H1 (cell line): ENCODE results near the gene TIMP3.

Experiments used
- CHD2 ChIP-seq: IDR thresholded peaks from 2 replicates; pipeline ENCODE4 v1.6.1; 2012; ENCODE audit warnings: low read length, improper control_type of control experiment
- CTCF ChIP-seq, 3 experiments: IDR thresholded peaks; 1 replicate in 2 of 3; 2 replicates in 1 of 3; pipeline versions ENCODE4 v1.5.1 to v1.6.1; 2011; ENCODE audit warnings: low read length in 3 of 3, mild to moderate bottlenecking in 3 of 3, inconsistent platforms in 2 of 3, low read depth in 1 of 3, moderate library complexity in 1 of 3; ENCODE audit not compliant: insufficient read depth in 1 of 3; ENCODE audit errors: control extremely low read depth in 1 of 3
- E2F6 ChIP-seq: IDR thresholded peaks from 2 replicates; pipeline ENCODE4 v1.6.1; 2012; ENCODE audit warnings: inconsistent platforms
- EZH2 ChIP-seq: fragments of 200-600 bp; sonication (generic); IDR thresholded peaks from 2 replicates; pipeline ENCODE4 v1.7.1; 2012; ENCODE audit warnings: low read depth, mild to moderate bottlenecking, moderate library complexity, low read length, inconsistent platforms; ENCODE audit not compliant: severe bottlenecking
- GABPA ChIP-seq: IDR thresholded peaks from 2 replicates; pipeline ENCODE4 v1.6.1; 2011; ENCODE audit warnings: mild to moderate bottlenecking, low read length, moderate library complexity, borderline replicate concordance; ENCODE audit not compliant: insufficient read depth
- GTF2F1 ChIP-seq: IDR thresholded peaks from 2 replicates; pipeline ENCODE4 v1.6.1; 2012; ENCODE audit warnings: low read depth, low read length, improper control_type of control experiment, borderline replicate concordance
- JUND ChIP-seq: IDR thresholded peaks from 2 replicates; pipeline ENCODE4 v1.6.1; 2011; ENCODE audit warnings: mild to moderate bottlenecking, improper control_type of control experiment, low read length
- POLR2AphosphoS5 ChIP-seq: IDR thresholded peaks from 2 replicates; pipeline ENCODE4 v1.6.1; 2011; ENCODE audit warnings: low read depth, low read length
- RAD21 ChIP-seq, 2 experiments: IDR thresholded peaks in 1 of 2; conservative IDR thresholded peaks in 1 of 2; 2 replicates each; pipeline ENCODE4 v1.6.1; 2011; ENCODE audit warnings: low read depth in 2 of 2, low read length in 2 of 2, improper control_type of control experiment in 1 of 2, inconsistent platforms in 1 of 2, mild to moderate bottlenecking in 1 of 2, moderate library complexity in 1 of 2
- SIX5 ChIP-seq: IDR thresholded peaks from 2 replicates; pipeline ENCODE4 v1.6.1; 2011; ENCODE audit warnings: mild to moderate bottlenecking, low read depth, low read length
- SP1 ChIP-seq: IDR thresholded peaks from 2 replicates; pipeline ENCODE4 v1.6.1; 2011; ENCODE audit warnings: low read depth, low read length
- USF2 ChIP-seq: IDR thresholded peaks from 2 replicates; pipeline ENCODE4 v1.6.1; 2011; ENCODE audit warnings: low read length, improper control_type of control experiment
- YY1 ChIP-seq: IDR thresholded peaks from 2 replicates; pipeline ENCODE4 v1.6.1; 2011; ENCODE audit warnings: low read depth, mild to moderate bottlenecking, low read length
- TF ChIP-seq, protein P1 (sequence below): IDR thresholded peaks from 2 replicates; pipeline ENCODE4 v1.6.1; 2012; ENCODE audit warnings: inconsistent platforms

DNA sequence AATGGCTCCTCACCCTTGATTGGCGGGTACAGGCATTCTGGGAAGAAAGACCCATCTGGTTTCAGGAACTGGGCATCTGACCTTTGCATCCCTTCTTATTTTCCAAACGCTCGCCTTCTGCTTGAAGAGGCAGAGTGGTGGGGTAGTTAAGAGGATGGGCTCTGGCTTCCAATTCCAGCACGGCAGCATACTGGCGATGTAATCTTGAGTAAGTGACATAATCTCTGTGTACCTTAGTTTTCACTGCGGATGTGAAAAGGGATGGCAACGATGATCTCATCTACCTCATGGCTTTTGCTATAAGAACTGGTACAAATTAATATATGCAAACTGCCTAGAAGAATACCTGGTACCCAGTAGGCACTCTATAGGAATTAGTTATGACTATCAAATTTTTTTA is 10.0 kb upstream of the TIMP3 start:
- TF ChIP-seq EZH2 (no peak), CTCF (IDR thresholded peaks at IDR 0.05; ENCODE audit: control extremely low read depth in 1 of 3, insufficient read depth in 1 of 3, low read depth in 1 of 3, low read length in 3 of 3) (no peak), GTF2F1 (no peak), CHD2 (no peak), RAD21 (IDR thresholded peaks at IDR 0.05 in 1 of 2, conservative IDR thresholded peaks at IDR 0.05 in 1 of 2; ENCODE audit: low read depth in 2 of 2, low read length in 2 of 2) (no peak), SP1 (no peak), POLR2AphosphoS5 (no peak), SIX5 (no peak), JUND (no peak), E2F6 (no peak), GABPA (no peak), USF2 (no peak), YY1 (no peak)
- TF ChIP-seq, protein P1, sequence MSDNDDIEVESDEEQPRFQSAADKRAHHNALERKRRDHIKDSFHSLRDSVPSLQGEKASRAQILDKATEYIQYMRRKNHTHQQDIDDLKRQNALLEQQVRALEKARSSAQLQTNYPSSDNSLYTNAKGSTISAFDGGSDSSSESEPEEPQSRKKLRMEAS, result no peak
